ENCODE measurements around the gene RBMS1. TPM values are rescaled to one million over a fixed set of nuclear protein-coding genes. Genes with fewer than 3 reads are reported as not detected.
A peak's percentile ranks its signal among the peaks of the same experiment; 100 is the strongest.

Gene RBMS1
- total RNA-seq, 4 donors from 2014 or later = 13.0 to 24.5 (median 14.1) TPM

DNA sequence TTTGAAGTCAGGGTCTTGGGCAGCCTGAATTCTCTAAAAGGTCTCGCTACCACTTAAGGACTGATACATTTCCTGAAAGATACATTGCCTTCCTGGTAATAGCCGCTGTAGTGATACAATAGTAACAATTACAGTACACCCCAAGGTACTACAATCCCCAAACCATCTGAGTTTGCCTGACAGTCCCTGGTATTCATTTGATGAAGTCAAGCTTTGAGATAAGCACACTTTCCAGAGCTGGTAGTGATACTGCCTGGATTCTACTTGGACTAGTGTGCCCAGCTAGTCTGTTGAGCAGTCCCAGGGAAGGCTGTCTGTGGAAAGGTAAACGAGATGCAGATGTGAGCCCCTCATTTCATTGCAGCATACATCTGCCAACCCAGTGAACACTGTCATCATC, 269.1 kb downstream of the RBMS1 start:
- peaks cover 96 to 99% of the 10 kb centered on the region in 2 donors for H3K4me1 ChIP-seq
- H3K36me3 ChIP-seq = no peaks in the 10 kb centered on the region
- H3K27me3 ChIP-seq = no peaks in the 10 kb centered on the region
- intact Hi-C loops (cut with DNase I; ENCODE audit: low total_unique reads) (no loop called here), in situ Hi-C loops (cut with MboI; ENCODE audit: low sequenced_read_pairs in 4 of 4) (no loop called here)
- TF ChIP-seq POLR2A (IDR thresholded peaks at IDR 0.05) = no peak
- TF ChIP-seq, protein P1, sequence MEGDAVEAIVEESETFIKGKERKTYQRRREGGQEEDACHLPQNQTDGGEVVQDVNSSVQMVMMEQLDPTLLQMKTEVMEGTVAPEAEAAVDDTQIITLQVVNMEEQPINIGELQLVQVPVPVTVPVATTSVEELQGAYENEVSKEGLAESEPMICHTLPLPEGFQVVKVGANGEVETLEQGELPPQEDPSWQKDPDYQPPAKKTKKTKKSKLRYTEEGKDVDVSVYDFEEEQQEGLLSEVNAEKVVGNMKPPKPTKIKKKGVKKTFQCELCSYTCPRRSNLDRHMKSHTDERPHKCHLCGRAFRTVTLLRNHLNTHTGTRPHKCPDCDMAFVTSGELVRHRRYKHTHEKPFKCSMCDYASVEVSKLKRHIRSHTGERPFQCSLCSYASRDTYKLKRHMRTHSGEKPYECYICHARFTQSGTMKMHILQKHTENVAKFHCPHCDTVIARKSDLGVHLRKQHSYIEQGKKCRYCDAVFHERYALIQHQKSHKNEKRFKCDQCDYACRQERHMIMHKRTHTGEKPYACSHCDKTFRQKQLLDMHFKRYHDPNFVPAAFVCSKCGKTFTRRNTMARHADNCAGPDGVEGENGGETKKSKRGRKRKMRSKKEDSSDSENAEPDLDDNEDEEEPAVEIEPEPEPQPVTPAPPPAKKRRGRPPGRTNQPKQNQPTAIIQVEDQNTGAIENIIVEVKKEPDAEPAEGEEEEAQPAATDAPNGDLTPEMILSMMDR (IDR thresholded peaks at IDR 0.05 in 4 of 5, conservative IDR thresholded peaks at IDR 0.05 in 1 of 5) = no peak
- no peak for DNase-seq
- peak overlapping the region; percentile 83 to 93 (median 87) for H3K27ac ChIP-seq
- no peaks in the 10 kb centered on the region for H3K9me3 ChIP-seq
- no peak for ATAC-seq
- H3K4me3 ChIP-seq = no peak overlapping the region

DNA sequence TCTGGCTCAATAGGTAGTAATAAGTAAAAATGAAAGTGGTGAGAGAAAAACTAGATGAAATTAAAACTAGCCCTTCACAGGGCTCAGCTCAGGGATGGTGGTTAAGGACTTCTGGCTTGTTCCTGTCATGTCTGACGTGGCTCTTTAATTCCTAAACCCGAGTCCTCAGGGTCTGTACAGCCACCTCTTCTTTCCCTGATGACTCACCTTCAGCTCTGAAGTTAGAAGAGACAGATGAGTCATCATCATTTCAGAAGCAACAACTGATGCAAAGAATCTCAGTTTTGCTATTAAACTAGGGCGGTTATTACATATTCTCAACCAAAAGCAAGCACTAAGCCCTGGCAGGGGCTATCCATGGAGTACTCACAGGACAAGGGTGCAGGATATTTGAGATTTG, 269.5 kb downstream of the RBMS1 start:
- intact Hi-C loops (cut with DNase I; ENCODE audit: low total_unique reads) = no loop called here
- Histone ChIP-seq H3K27ac (peak overlapping the region; percentile 83 to 93 (median 87)), H3K27me3 (no peaks in the 10 kb centered on the region), H3K4me3 (peak overlapping the region in 1 of 4 donors; percentile 28), H3K9me3 (no peaks in the 10 kb centered on the region), H3K36me3 (no peaks in the 10 kb centered on the region), H3K4me1 (peaks cover 92 to 95% of the 10 kb centered on the region in 2 donors)
- DNase-seq (peak; percentile 37 to 60), ATAC-seq (peak; percentile 67 to 69)
- TF ChIP-seq, protein P1 (IDR thresholded peaks at IDR 0.05 in 4 of 5, conservative IDR thresholded peaks at IDR 0.05 in 1 of 5) = no peak
- TF ChIP-seq POLR2A (IDR thresholded peaks at IDR 0.05) = no peak
- in situ Hi-C loops (cut with MboI; ENCODE audit: low sequenced_read_pairs in 4 of 4) = no loop called here

DNA sequence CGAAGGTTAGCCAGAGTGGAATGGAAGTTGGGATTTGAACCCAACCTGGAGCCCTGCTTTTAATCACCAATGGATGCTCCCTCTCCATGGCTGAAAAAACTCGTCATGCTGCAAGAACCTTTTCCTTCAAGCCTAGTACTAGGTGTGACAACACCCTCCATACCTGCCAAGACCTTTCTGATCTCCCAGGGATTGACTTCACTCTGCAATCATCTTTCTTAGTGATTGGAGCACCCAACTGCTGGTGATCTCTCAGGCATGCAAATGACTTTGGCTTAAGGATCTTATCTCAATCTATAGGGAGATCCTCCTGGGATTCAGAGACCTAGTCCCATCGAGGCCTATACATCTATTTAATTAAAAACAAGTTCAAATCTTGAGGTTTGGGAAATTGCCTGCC, 270.0 kb downstream of the RBMS1 start:
- peak overlapping the region; percentile 83 to 93 (median 87) for H3K27ac ChIP-seq
- intact Hi-C loops (cut with DNase I; ENCODE audit: low total_unique reads) (no loop called here), in situ Hi-C loops (cut with MboI; ENCODE audit: low sequenced_read_pairs in 4 of 4) (no loop called here)
- H3K27me3 ChIP-seq = no peaks in the 10 kb centered on the region
- no peaks in the 10 kb centered on the region for H3K9me3 ChIP-seq
- DNase-seq (no peak), ATAC-seq (no peak)
- peak overlapping the region in 1 of 4 donors; percentile 28 for H3K4me3 ChIP-seq
- peaks cover 87 to 90% of the 10 kb centered on the region in 2 donors for H3K4me1 ChIP-seq
- H3K36me3 ChIP-seq = no peaks in the 10 kb centered on the region
- no peak for TF ChIP-seq POLR2A (IDR thresholded peaks at IDR 0.05)
- TF ChIP-seq, protein P1 (IDR thresholded peaks at IDR 0.05 in 4 of 5, conservative IDR thresholded peaks at IDR 0.05 in 1 of 5) = no peak

DNA sequence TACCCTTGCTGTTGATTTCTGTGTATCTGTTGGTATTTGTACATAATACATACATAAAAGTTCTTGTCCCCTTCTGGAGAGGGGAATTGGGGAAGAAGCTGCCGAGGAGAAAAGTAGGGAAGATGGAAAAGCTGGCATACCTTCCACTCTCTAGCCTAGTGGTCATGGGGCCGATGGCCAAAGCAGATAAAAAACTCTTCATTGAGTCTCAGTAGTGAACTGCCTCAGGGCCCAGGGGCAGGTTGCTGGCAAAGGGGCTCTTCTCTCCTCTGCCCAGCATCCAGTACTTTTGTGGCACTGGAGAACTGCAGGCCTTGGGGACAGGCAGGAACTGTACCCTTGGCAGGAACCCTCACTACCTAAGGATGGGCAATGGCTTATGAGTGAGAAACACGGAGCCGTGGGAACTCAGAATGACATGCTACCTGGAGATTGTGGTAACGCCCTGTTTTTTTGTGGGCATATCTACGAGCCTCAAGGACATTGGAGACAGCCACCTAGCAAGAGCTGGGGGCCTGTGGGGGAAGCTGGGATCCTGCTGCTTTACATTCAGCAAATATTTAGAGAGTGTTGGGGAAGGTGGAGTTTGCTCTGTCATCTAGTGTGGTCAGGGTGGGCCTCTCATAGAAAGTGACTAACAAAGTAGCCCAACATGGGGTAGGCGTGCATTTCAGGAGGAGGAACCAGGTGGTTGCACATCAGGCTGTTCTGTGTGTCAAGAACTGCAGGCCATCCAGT, 270.9 kb downstream of the RBMS1 start:
- H3K27ac ChIP-seq = peak overlapping the region; percentile 83 to 93 (median 87)

More for the DNA sequence above, 270.9 kb downstream of the RBMS1 start:
- Histone ChIP-seq H3K36me3 (no peaks in the 10 kb centered on the region), H3K4me1 (peaks cover 79 to 82% of the 10 kb centered on the region in 2 donors), H3K9me3 (no peaks in the 10 kb centered on the region), H3K4me3 (no peak overlapping the region), H3K27me3 (no peaks in the 10 kb centered on the region)
- in situ Hi-C loops (cut with MboI; ENCODE audit: low sequenced_read_pairs in 4 of 4) (no loop called here), intact Hi-C loops (cut with DNase I; ENCODE audit: low total_unique reads) (no loop called here)
- TF ChIP-seq POLR2A (IDR thresholded peaks at IDR 0.05) = no peak
- TF ChIP-seq, protein P1 (IDR thresholded peaks at IDR 0.05 in 4 of 5, conservative IDR thresholded peaks at IDR 0.05 in 1 of 5) = no peak
- DNase-seq (no peak), ATAC-seq (no peak)
